Stimulated activated memory B cell treated with anti-CD40 and anti-IgM and Interleukin-4, amounts not matched to agents 10 μg/mL and 1 μg/mL and 100 μg/mL, for 72 hours (primary cell): ENCODE measurements around the gene PLA2G12A.
"Not testable (repeated sequence)": the region's sequence is repeated elsewhere in the genome, so short reads cannot be mapped to it uniquely, and the experiment has no call there.

Experiments
- ATAC-seq: fragments of 150-1000 bp; cut with Tn5 transposase; 2 replicates; pipeline ENCODE4 v1.10.0; 2021
- H3K27ac Mint-ChIP-seq: one replicate; pipeline ENCODE4 v1.8.0; 2022; ENCODE audit warnings: mild to moderate bottlenecking, mixed read lengths
- H3K27me3 Mint-ChIP-seq: one replicate; pipeline ENCODE4 v1.8.0; 2022; ENCODE audit warnings: mixed read lengths
- H3K36me3 Mint-ChIP-seq: one replicate; pipeline ENCODE4 v1.8.0; 2022; ENCODE audit warnings: mixed read lengths
- H3K4me1 Mint-ChIP-seq: one replicate; pipeline ENCODE4 v1.8.0; 2022; ENCODE audit warnings: mixed read lengths
- H3K4me3 Mint-ChIP-seq: one replicate; pipeline ENCODE4 v1.8.0; 2022; ENCODE audit warnings: mild to moderate bottlenecking, moderate library complexity, mixed read lengths
- H3K9me3 Mint-ChIP-seq: one replicate; pipeline ENCODE4 v1.8.0; 2022; ENCODE audit warnings: mixed read lengths

The PLA2G12A gene

DNA sequence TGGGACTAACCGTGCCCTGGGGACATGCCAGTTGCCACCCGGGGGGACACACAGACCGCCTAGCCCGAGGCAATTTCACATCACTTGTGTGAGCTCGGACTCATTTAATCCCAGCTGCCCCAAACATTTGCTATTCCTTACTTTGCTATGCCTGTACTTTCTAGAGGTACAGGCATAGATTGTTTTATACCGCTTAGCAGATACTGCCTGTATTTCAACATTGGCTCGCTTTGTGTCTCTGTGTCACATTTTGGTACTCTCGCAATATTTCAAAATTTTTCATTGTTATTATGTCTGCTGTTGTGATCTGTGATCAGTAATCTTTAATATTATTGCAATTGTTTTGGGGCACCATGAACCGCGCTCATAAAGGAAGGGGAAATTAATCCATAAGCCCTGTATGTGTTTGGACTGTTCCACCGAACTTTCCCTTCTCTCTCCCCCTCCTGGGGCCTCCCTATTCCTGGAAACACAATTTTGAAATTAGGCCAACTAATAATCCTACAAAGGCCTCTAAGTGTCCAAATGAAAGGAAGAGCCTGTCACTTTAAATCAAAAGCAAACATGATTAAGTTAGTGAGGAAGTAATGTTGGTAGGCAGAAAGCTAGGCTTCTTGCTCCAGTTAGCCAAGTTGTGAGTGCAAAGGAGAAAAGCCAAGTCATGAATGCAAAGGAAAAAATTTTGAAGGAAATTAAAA lies 26.1 kb downstream of the PLA2G12A start:
- H3K4me1 Mint-ChIP-seq: peaks cover 29% of the 10 kb centered on the region
- H3K9me3 Mint-ChIP-seq: no peaks in the 10 kb centered on the region

DNA sequence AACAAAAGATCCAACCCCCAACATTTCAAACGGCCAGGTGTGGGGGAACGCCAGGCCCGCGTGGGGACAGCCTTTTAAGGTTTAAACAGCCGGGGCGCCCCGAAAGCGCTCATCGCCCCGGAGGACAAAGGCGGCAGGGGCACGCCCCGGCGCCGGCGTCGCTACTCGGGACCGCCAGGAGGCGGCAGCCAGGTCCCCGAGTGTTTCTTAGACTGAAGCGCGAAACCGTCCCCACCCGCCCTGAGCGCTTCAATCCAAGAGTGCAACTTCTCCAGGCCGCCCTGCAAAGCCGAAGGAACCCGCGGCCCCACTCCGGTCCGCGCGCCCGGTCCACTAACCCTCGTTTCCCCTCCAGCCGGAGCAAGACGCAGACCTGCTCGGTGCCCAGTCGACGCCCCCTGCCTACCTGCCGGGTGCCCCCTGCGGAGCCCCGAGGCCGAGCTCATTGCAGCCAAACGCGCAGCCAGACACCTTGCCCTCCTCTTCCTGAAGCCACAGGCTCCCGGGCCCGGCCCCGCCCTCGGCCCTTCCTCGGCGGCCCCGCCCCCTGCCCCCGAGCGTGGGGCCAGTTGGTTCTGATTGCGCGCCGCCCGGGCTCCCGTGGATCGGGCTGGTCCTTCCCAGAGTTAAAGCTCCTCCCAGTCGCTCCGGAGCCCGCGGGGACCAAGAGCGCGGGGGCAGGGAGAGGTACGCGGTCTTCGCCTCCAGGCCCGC lies 26.8 kb downstream of the PLA2G12A start, which contains the start of gene CASP6:
TSS of gene CASP6 (minus strand) at position 496 of the 714 bp plus-strand sequence. CDS start at position 446, 50 bp downstream.
- H3K9me3 Mint-ChIP-seq: no peaks in the 10 kb centered on the region
- H3K36me3 Mint-ChIP-seq: no peaks in the 10 kb centered on the region
- H3K27me3 Mint-ChIP-seq: no peaks in the 10 kb centered on the region
- peak within 1 kb of the TSS; percentile 91 for H3K27ac Mint-ChIP-seq
- peak within 1 kb of the TSS; percentile 85 for H3K4me3 Mint-ChIP-seq
- H3K4me1 Mint-ChIP-seq: peaks cover 29% of the 10 kb centered on the region
- peak; percentile 90 for ATAC-seq

More for the DNA sequence above, 26.1 kb downstream of the PLA2G12A start:
- Mint-ChIP-seq H3K4me3 (peak overlapping the region; percentile 85), H3K36me3 (no peaks in the 10 kb centered on the region), H3K27me3 (no peaks in the 10 kb centered on the region), H3K27ac (peak overlapping the region; percentile 91)
- no peak for ATAC-seq

DNA sequence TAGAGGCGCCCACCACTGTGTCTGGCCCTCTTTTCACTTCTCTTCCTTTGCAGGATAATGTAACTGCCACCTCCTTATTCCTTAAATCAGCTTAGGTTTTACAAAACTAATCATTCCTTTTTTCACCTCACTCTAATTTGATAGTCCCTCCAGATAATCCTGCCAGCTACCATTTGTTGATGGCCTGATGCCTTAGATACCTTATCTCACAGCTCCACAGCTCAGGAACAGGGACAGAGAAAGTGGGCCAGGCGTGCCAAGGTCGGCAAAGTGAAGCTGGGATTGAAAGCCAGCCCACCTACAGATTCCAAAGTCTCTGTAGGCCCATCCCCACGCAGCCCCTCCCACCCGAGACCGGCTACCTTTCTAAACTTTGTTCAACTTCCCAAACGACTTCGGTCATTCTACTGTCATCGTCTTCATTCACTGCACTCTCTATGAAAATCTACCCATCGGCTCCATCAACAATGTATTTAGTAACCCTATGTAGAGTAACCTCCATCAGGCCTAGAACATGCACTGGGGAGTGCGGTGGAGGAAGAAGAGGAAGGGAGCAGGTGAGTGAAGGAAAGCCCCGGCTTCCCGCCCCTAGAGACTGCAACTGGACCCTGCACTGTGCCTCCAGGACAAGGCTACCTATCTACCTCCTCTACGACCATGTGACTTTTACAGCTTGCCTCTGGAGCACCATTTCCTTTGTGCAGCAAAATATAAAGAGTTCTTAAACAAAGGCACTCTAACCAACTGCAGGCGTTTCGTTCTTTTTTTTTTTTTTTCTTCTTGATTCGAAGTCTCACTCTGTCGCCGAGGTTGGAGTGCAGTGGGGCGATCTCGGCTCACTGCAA lies 28.1 kb downstream of the PLA2G12A start:
- no peak for ATAC-seq
- peaks cover 10% of the 10 kb centered on the region for H3K36me3 Mint-ChIP-seq
- no peaks in the 10 kb centered on the region for H3K9me3 Mint-ChIP-seq
- no peaks in the 10 kb centered on the region for H3K27me3 Mint-ChIP-seq
- H3K4me1 Mint-ChIP-seq: peaks cover 29% of the 10 kb centered on the region
- H3K4me3 Mint-ChIP-seq: peak overlapping the region; percentile 85
- peak overlapping the region; percentile 91 for H3K27ac Mint-ChIP-seq

DNA sequence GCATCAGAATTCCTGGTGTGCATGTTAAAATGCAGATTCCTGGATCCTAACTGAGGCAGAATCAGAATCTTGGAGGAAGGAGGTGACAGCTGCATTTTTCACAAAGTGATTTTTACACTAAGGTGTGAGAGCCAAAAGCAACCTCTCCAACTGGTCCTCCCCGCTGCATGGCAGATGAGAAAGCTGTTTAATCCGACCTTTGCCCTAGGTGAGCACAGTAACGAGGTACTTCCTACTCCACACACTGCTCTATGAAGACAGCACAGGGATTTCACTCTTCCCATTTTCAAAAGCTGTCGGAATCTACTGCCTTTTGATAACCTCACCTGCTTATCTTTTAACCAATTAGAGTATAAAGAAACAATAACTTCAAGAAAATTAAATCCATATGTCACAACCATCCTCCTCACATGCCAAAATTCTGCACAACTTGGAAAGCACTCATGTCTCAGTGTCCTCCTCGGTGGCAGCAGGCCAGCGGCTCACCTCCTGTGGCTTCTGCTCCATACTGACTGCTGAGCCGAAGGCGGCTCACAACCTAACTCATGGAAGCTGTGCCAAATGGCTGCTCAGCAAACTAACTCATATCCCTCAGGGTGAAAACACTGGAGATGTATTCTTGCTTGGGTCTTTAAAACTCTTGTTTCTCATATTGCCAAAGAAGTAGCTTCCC lies 30.2 kb downstream of the PLA2G12A start:
- H3K4me3 Mint-ChIP-seq: no peak overlapping the region
- H3K9me3 Mint-ChIP-seq: no peaks in the 10 kb centered on the region
- no peak overlapping the region for H3K27ac Mint-ChIP-seq

DNA sequence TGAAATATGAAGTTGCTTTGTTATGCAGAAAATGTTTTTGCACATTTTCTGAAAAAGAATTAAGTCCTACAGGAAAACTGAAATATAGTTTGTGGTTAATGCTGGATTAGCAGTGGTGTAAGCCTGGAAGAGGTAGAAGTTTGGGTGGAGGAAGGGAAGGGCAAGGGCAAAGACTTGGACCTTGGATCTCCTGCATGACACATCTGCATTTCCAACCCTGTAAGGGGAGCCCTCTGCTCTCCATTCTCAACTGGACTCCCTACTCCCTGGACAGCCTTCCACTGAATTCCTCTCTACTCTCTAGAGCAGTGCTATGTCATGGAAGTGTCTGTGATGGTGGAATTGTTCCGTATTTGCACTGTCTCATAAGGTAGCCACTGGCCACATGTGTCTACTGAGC lies 31.2 kb downstream of the PLA2G12A start:
- peaks cover 19% of the 10 kb centered on the region for H3K36me3 Mint-ChIP-seq
- no peak overlapping the region for H3K27ac Mint-ChIP-seq
- peaks cover 23% of the 10 kb centered on the region for H3K4me1 Mint-ChIP-seq

More for the DNA sequence above, 30.2 kb downstream of the PLA2G12A start:
- Mint-ChIP-seq H3K36me3 (peaks cover 11% of the 10 kb centered on the region), H3K27me3 (no peaks in the 10 kb centered on the region), H3K4me1 (peaks cover 29% of the 10 kb centered on the region)
- ATAC-seq: no peak

DNA sequence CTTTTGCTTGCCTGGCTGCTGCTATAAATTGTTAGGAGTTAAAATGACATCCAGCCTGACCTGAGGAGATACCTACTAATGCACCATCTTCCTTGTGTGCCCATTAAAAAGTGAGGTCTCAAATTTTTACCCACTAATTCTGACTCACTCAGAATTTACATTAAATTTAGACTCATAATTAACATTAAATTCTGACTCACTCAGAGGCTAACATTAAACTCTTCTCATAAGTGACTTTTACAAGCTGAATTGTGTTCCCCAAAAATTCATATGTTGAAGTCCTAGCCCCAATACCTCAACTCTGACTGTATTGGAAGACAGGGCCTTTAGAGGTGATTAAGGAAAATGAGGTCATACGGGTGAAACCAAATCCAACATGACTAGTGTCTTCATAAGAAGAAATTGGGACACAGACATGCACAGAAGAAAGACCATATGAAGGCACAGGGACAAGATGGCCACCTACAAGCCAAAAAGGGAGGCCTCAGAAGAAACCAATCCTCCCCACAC lies 38.4 kb downstream of the PLA2G12A start:
- Mint-ChIP-seq H3K36me3 (peaks cover 41% of the 10 kb centered on the region), H3K4me3 (no peak overlapping the region), H3K9me3 (no peaks in the 10 kb centered on the region), H3K27ac (peak overlapping the region; percentile 32), H3K27me3 (no peaks in the 10 kb centered on the region), H3K4me1 (peaks cover 17% of the 10 kb centered on the region)
- ATAC-seq: no peak

More for the DNA sequence above, 31.2 kb downstream of the PLA2G12A start:
- Mint-ChIP-seq H3K9me3 (no peaks in the 10 kb centered on the region), H3K27me3 (no peaks in the 10 kb centered on the region), H3K4me3 (no peak overlapping the region)
- ATAC-seq: no peak

DNA sequence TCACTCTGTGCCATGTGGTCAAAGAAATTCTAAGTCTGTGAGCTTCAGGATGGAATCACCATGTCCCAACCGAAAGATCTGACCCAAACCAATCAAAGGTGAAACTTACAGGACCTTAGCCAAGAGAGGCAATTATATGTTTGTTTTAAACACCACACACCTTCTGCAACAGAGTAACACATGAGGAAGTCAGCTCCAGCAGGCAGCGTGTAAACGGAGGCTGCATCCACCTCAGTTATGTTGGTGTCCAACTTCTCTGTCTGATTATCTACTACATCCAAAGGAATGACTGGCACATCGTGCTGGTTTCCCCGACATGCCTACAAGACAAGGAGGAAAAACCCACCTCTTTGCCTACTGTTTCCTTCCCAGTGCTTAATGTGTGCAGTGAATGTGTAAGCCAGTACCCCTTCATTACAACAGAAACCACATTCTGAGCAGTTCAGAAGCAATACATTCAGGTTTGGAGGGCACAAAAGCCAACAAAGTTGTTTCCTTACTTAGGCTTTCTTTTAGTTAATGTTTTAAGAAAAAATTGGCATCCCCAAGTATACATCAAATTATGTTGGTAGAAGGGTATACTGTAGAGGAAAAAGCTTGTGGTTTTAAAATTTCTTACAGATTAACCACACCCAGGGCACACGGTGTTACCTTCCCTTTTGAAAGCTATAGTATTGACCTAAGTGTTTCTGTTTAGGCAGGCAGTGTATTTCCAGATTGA lies 39.0 kb downstream of the PLA2G12A start:
- H3K27ac Mint-ChIP-seq: peak overlapping the region; percentile 32
- peak; percentile 51 for ATAC-seq

DNA sequence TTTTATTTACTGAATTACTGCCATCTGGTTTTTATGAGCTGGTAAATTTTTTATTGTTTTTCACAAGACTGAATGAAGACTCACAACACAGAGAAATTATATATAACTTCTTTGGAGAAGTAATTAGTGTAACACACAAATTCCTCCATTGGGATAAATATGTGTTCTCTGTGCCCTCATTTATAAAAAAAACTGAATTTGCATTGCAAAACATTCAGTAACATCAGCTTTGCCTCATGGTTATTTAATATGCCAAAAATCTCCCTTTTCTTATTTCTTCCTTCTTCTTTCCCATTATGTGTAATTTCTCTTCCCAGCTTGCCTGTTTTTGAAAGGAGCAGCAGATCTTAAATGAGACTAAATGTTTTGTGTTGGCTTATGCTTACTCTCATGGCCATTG lies 45.1 kb downstream of the PLA2G12A start:
- no peak overlapping the region for H3K27ac Mint-ChIP-seq
- no peak overlapping the region for H3K4me3 Mint-ChIP-seq
- peaks cover 17% of the 10 kb centered on the region for H3K4me1 Mint-ChIP-seq
- H3K27me3 Mint-ChIP-seq: no peaks in the 10 kb centered on the region
- no peaks in the 10 kb centered on the region for H3K9me3 Mint-ChIP-seq
- peaks cover 38% of the 10 kb centered on the region for H3K36me3 Mint-ChIP-seq
- ATAC-seq: no peak

More for the DNA sequence above, 39.0 kb downstream of the PLA2G12A start:
- Mint-ChIP-seq H3K4me1 (peaks cover 17% of the 10 kb centered on the region), H3K36me3 (peaks cover 41% of the 10 kb centered on the region), H3K27me3 (no peaks in the 10 kb centered on the region), H3K9me3 (no peaks in the 10 kb centered on the region), H3K4me3 (no peak overlapping the region)

DNA sequence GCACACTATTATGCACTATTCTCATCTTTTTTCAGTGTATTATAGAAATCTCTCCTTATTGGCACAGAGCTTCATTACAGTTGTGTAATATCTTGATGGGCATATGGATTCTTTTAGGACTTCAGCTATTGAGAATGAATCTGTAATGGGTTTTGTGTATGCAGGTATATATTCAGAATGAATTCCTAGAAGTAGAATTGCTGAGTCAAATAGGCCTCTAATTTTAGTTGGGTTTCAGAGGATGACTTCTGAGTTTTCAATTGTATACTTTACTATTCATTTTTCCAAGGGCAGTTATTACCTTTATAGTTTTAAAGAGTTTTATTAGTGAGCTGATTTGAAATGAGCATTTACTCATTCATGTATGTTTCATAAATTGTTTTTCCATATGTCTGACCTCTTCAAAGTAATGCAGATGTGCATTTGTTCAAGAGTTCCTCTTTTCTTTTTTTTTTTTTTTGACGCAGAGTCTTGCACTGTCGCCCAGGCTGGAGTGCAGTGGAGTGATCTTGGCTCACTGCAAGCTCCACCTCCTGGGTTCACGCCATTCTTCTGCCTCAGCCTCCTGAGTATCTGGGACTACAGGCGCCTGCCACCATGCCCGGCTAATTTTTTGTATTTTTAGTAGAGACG lies 46.1 kb downstream of the PLA2G12A start:
- peak; percentile 45 for ATAC-seq
- Mint-ChIP-seq H3K27me3 (no peaks in the 10 kb centered on the region), H3K4me3 (no peak overlapping the region), H3K36me3 (peaks cover 42% of the 10 kb centered on the region), H3K9me3 (no peaks in the 10 kb centered on the region), H3K27ac (peak overlapping the region; percentile 59), H3K4me1 (peaks cover 17% of the 10 kb centered on the region)

DNA sequence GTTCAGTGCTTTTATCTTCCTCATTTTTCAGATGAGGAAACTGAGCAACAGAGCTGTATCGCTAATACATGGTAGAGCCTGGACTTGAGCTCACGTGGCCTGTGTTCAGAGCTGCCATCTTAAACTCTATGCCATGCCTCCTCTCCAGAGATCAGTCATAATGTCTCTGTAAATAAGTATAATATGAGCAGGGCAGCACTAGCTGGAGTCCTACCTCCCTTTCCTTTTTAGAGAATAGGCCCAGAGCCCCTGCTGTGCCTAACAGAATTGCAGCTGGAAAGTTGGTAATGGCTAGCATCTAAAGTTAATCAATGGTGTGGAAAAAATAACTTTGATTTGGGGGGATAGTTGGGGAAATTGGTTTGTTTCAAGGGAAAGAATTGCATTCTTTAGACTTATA lies 47.0 kb downstream of the PLA2G12A start:
- no peak for ATAC-seq
- Mint-ChIP-seq H3K36me3 (peaks cover 39% of the 10 kb centered on the region), H3K27ac (peak overlapping the region; percentile 59), H3K9me3 (no peaks in the 10 kb centered on the region), H3K4me1 (peaks cover 17% of the 10 kb centered on the region), H3K27me3 (no peaks in the 10 kb centered on the region), H3K4me3 (no peak overlapping the region)

DNA sequence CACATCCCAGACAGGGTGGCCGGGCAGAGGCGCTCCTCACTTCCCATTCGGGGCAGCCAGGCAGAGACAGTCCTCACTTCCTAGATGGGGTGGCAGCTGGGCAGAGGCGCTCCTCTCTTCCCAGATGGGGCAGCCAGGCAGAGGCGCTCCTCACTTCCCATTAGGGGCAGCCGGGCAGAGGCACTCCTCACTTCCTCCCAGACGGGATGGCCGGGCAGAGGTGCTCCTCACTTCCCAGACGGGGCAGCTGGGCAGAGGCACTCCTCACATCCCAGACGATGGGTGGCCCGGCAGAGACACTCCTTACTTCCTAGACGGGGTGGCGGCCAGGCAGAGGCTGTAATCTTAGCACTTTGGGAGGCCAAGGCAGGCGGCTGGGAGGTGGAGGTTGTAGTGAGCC lies 50.9 kb downstream of the PLA2G12A start:
- ATAC-seq, H3K9me3 Mint-ChIP-seq, H3K27ac Mint-ChIP-seq, H3K4me3 Mint-ChIP-seq, H3K27me3 Mint-ChIP-seq: not testable (repeated sequence)
- peaks cover 13% of the 10 kb centered on the region for H3K4me1 Mint-ChIP-seq
- H3K36me3 Mint-ChIP-seq: peaks cover 33% of the 10 kb centered on the region

DNA sequence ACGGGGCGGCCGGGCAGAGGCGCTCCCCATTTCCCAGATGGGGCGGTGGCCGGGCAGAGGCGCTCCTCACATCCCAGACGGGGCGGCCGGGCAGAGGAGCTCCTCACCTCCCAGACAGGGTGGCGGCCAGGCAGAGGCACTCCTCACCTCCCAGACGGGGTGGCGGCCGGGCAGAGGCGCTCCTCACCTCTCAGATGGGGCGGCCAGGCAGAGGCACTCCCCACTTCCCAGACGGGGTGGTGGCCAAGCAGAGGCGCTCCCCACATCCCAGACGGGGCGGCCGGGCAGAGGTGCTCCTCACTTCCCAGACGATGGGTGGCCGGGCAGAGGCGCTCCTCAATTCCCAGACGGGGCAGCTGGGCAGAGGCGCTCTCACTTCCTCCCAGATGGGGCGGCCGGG lies 51.4 kb downstream of the PLA2G12A start:
- not testable (repeated sequence) for H3K27ac Mint-ChIP-seq, H3K4me3 Mint-ChIP-seq, H3K27me3 Mint-ChIP-seq, H3K4me1 Mint-ChIP-seq, ATAC-seq, H3K9me3 Mint-ChIP-seq
- peaks cover 37% of the 10 kb centered on the region for H3K36me3 Mint-ChIP-seq

DNA sequence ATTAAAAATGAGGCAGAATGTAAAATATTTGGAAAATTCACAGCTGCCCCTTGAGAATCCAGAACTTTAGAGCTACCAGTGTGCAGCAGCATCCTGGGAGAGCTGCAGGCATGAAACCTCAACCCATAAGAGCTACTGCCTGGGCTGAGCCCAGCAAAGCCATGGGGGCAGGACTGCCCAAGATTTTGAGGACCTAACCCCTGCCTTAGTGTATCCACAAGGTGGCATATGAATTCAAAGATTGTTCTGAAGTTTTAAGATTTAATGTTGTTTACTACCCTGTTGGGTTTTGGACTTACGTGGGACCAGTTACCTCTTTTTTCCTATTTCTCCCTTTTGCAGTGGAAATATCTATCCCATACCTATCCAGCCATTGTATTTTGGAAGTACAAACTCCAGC lies 53.0 kb downstream of the PLA2G12A start:
- peaks cover 30% of the 10 kb centered on the region for H3K36me3 Mint-ChIP-seq
- H3K4me3 Mint-ChIP-seq: no peak overlapping the region
- no peaks in the 10 kb centered on the region for H3K27me3 Mint-ChIP-seq
- peak overlapping the region; percentile 18 for H3K27ac Mint-ChIP-seq
- H3K4me1 Mint-ChIP-seq: no peaks in the 10 kb centered on the region
- H3K9me3 Mint-ChIP-seq: no peaks in the 10 kb centered on the region
- ATAC-seq: no peak

DNA sequence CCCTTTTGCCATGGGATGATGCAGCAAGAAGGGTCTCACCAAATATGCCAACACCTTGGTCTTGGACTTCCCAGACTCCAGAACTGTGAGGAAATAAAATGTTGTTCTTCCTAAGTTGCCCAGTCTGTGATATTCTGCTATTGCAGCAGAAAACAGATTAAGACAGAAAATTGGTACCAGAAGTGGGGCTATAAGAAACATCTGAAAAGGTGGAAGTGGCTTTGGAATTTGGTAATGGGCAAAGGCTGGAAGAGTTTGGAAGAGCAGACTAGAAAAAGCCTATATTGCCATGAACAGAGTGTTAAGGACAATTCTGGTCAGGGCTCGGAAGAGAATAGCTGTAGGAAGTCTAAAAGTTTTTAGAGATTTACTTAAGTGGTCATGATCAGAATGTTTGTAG lies 54.0 kb downstream of the PLA2G12A start:
- no peak for ATAC-seq
- Mint-ChIP-seq H3K27me3 (no peaks in the 10 kb centered on the region), H3K9me3 (peaks cover 6% of the 10 kb centered on the region), H3K4me3 (no peak overlapping the region), H3K27ac (no peak overlapping the region), H3K36me3 (peaks cover 40% of the 10 kb centered on the region), H3K4me1 (no peaks in the 10 kb centered on the region)
